Measurements from ENCODE around the gene ARHGAP32. TPM values are rescaled to one million over a fixed set of nuclear protein-coding genes. Genes with fewer than 3 reads are reported as not detected.
A peak's percentile ranks its signal among the peaks of the same experiment; 100 is the strongest.
"Not testable (repeated sequence)": the region's sequence is repeated elsewhere in the genome, so short reads cannot be mapped to it uniquely, and the experiment has no call there.

Gene ARHGAP32
- total and polyA plus RNA-seq, 2 donors from 2014 or later: 2.1 to 30.8 TPM

- H3K9ac ChIP-seq (ENCODE audit: low read length in 3 of 3): no peak overlapping the region
- H3K4me1 ChIP-seq (ENCODE audit: control insufficient read depth in 2 of 3, insufficient read depth in 2 of 3, low read depth in 1 of 3, low read length in 3 of 3): peaks cover 0 to 4% (median 0%) of the 10 kb centered on the region in 3 donors
- intact Hi-C loops (cut with DNase I): no loop called here
- H3K27me3 ChIP-seq (ENCODE audit: control insufficient read depth, insufficient read depth, low read length): no peaks in the 10 kb centered on the region
- H3K9me3 ChIP-seq (ENCODE audit: control insufficient read depth in 2 of 3, insufficient read depth in 1 of 3, low read length in 3 of 3): no peaks in the 10 kb centered on the region
- no peak overlapping the region for H3K4me3 ChIP-seq (ENCODE audit: low read length in 3 of 3)
- H3K36me3 ChIP-seq (ENCODE audit: control insufficient read depth in 2 of 3, insufficient read depth in 3 of 3, low read length in 3 of 3): no peaks in the 10 kb centered on the region
- DNase-seq (peak in 4 of 5 donors; percentile 41 to 78 (median 64)), FAIRE-seq (no peak)
- H3K27ac ChIP-seq (ENCODE audit: low read depth in 2 of 2, low read length in 2 of 2): no peak overlapping the region
- no peak for TF ChIP-seq CTCF (IDR thresholded peaks at IDR 0.05; ENCODE audit: borderline replicate concordance, extremely low read depth, insufficient read depth)
These were observed 268.0 kb downstream of the ARHGAP32 start for GRCh38 chr11:128924104-128924503.

GRCh38 chr11:128921793-128922192, 270.3 kb downstream of the ARHGAP32 start:
- intact Hi-C loops (cut with DNase I): no loop called here
- H3K4me3 ChIP-seq (ENCODE audit: low read length in 3 of 3): no peak overlapping the region
- no peak for TF ChIP-seq CTCF (IDR thresholded peaks at IDR 0.05; ENCODE audit: borderline replicate concordance, extremely low read depth, insufficient read depth)
- DNase-seq: peak in 1 of 5 donors; percentile 25
- H3K9ac ChIP-seq (ENCODE audit: low read length in 3 of 3): no peak overlapping the region
- H3K9me3 ChIP-seq (ENCODE audit: control insufficient read depth in 2 of 3, insufficient read depth in 1 of 3, low read length in 3 of 3): no peaks in the 10 kb centered on the region
- no peaks in the 10 kb centered on the region for H3K27me3 ChIP-seq (ENCODE audit: control insufficient read depth, insufficient read depth, low read length)
- peaks cover 0 to 4% (median 0%) of the 10 kb centered on the region in 3 donors for H3K4me1 ChIP-seq (ENCODE audit: control insufficient read depth in 2 of 3, insufficient read depth in 2 of 3, low read depth in 1 of 3, low read length in 3 of 3)
- H3K36me3 ChIP-seq (ENCODE audit: control insufficient read depth in 2 of 3, insufficient read depth in 3 of 3, low read length in 3 of 3): no peaks in the 10 kb centered on the region
- FAIRE-seq: no peak
- H3K27ac ChIP-seq (ENCODE audit: low read depth in 2 of 2, low read length in 2 of 2): no peak overlapping the region

GRCh38 chr11:128920666-128921065, 271.5 kb downstream of the ARHGAP32 start:
- FAIRE-seq: no peak
- Histone ChIP-seq H3K36me3 (ENCODE audit: control insufficient read depth in 2 of 3, insufficient read depth in 3 of 3, low read length in 3 of 3) (no peaks in the 10 kb centered on the region), H3K9me3 (ENCODE audit: control insufficient read depth in 2 of 3, insufficient read depth in 1 of 3, low read length in 3 of 3) (no peaks in the 10 kb centered on the region), H3K27ac (ENCODE audit: low read depth in 2 of 2, low read length in 2 of 2) (no peak overlapping the region), H3K9ac (ENCODE audit: low read length in 3 of 3) (no peak overlapping the region), H3K4me3 (ENCODE audit: low read length in 3 of 3) (no peak overlapping the region), H3K4me1 (ENCODE audit: control insufficient read depth in 2 of 3, insufficient read depth in 2 of 3, low read depth in 1 of 3, low read length in 3 of 3) (peaks cover 0 to 4% (median 0%) of the 10 kb centered on the region in 3 donors), H3K27me3 (ENCODE audit: control insufficient read depth, insufficient read depth, low read length) (no peaks in the 10 kb centered on the region)
- TF ChIP-seq CTCF (IDR thresholded peaks at IDR 0.05; ENCODE audit: borderline replicate concordance, extremely low read depth, insufficient read depth): no peak
- intact Hi-C loops (cut with DNase I): no loop called here
- peak in 1 of 5 donors; percentile 43 for DNase-seq

- H3K4me3 ChIP-seq (ENCODE audit: low read length in 3 of 3); H3K9ac ChIP-seq (ENCODE audit: low read length in 3 of 3); H3K27me3 ChIP-seq (ENCODE audit: control insufficient read depth, insufficient read depth, low read length); FAIRE-seq; H3K4me1 ChIP-seq (ENCODE audit: control insufficient read depth in 2 of 3, insufficient read depth in 2 of 3, low read depth in 1 of 3, low read length in 3 of 3); H3K27ac ChIP-seq (ENCODE audit: low read depth in 2 of 2, low read length in 2 of 2); intact Hi-C loops (cut with DNase I); H3K9me3 ChIP-seq (ENCODE audit: control insufficient read depth in 2 of 3, insufficient read depth in 1 of 3, low read length in 3 of 3); H3K36me3 ChIP-seq (ENCODE audit: control insufficient read depth in 2 of 3, insufficient read depth in 3 of 3, low read length in 3 of 3): not testable (repeated sequence)
- DNase-seq: peak in 1 of 5 donors; percentile 4
These were observed 272.5 kb downstream of the ARHGAP32 start for GRCh38 chr11:128919635-128920034.
